NCI-H2029 (cell line): ENCODE data around the gene C3.
"Not testable (repeated sequence)": the region's sequence is repeated elsewhere in the genome, so short reads cannot be mapped to it uniquely, and the experiment has no call there.

Experiments
- DNase-seq: peaks from one replicate; lab custom pipeline; 2025; lab: John Stamatoyannopoulos, UW

C3 gene

DNA sequence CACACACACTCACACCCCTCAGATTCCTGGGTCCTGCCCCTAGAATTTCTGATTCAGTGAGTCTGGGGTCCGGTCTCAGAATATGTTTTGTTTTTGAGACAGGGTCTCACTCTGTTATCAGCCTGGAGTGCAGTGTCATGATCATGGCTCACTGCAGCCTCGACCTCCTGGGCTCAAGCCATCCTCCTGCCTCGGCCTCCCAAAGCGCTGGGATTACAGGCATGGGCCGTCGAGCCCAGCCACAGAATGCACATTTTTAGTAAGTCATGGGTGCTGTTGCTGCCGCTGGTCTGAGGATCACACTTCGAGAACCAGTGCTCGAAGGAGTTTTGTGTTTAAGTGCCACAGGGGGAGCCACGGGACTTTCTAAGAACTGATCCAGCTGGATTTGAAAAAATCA lies 28.4 kb downstream of the C3 start:
- DNase-seq, result no peak

DNA sequence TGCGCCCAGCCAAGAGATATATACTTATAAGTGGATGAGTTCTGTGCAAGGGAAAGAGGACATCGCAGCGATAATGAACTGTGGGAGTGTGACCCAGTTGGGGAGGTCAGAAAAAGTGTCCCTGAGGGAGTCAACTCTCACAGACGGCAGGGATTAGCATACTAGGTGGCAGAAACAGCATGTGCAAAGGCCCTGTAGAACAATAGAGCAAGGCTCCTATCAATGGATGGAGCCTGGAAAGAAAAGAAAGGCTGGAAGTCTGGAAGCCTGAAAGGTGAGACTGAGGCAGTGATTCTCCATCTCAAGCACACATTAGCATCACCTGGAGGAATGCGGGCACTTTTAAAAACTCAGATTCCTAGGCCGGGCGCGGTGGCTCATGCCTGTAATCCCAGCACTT lies 29.1 kb downstream of the C3 start:
- DNase-seq, result no peak

DNA sequence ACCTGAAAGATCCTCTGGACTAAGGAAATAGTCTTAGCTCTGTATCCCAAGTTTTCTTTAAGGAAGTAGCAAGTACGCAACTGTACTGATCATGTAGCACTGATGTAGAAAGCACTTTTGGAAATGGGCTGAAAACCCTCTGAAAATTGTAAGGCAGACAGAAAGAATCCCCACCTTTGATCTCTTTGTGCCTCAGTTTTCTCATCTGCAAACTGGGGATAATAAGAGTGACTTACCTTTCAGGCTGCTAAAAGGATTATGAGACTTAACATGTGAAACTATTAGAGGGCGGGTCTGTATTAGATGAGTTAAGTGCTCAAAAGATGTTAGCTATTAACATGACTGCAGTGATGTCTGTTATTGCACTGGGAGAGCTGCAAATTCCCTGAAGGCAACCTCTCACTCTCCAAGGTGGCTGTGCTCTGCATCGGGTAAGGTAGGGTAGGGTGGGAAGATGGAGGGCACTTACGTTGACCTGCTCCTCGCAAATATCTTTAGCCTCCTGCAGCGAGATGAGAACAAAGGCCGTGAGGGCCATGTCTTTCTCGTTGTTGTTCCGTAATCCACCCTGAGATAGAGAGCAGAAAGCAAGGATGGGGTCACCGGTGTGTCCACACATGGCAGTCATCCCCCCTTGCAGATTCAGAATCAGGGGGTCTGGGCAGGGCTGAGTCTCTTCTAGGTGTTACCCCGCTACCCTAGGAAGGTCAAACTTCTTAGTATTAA lies 30.1 kb downstream of the C3 start:
- no peak for DNase-seq

DNA sequence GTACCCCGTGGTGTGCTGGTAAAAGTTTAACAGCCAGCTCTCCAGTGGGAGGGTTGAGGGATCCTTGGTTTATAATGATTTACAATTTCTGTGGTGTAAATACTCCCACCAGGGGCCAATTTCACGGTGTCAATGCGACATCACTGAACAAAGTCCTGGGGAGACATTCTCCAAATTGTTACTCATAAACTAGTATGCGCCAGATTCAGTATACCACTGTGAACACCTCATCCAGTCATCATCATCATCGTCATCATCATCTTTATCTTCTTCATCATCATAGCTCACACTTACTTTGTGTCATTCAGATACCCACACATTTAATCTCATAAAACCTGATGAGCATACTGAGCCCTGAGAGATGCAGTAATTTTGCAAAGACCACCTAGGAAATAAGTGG lies 33.3 kb downstream of the C3 start:
- no peak for DNase-seq

DNA sequence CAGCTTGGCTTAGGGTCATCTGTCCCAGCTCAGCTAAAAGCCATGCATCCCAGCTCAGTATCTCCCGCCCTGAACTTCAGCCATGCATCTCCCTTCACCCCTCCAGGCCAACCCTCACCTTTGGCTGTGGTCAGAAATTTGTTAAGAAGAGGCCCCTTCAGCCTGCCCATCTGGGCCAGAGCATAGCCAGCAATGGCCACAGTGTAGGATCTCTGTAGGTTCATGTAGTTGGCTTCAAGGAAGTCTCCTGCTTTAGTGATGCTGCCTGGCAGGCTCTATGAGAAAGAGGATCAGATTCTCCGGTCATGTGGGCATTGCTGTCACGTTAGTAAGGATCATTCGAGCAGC lies 33.8 kb downstream of the C3 start:
- no peak for DNase-seq

DNA sequence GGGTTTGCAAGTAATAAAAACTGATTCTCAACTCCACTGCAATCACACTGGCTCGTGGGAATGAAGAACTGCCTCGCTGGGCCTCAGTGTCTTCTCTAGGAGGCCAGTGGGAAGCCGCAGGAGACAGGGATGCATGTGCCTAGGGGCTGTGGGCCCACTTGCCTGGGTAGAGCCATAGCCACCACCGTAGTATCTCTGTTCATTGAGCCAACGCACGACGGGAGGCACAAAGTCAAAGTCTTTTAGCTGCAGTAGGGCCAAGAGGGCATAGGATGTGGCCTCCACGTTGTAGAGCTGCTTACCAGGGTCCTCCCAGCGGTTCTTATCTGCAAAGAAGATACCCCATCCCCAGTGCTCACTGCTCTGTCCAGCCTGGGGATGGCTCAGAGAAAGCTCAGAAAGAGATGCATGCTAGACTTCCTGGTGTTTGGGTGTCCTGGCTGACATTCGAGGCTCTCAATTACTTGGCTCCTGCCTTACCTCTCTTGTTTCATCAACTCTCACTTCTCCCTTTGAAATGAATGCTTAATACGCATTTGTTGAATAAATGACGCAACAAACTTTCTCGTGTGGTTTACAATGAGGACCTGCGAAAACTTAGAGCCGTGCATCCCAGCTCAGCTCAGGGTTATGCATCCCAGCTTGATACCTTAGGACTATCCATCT lies 34.4 kb downstream of the C3 start:
- DNase-seq, result no peak

DNA sequence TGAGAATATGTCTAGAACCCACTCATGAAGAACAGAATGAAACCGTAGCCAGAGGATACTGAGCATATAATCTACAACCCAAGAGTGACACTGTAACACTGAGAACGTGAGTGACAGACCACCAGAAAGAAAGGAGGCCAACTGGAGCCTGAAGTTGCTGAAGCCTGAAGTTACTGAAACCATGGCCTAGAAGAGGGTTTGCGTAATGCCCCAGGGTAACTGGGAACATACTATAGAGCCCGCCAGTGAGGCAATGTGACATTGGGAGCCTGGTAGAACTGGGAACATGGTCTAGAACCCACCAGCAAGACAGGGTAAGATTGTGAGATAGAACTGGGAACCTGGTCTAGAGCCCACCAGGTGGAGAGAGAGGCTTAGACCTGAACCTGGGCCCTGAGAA lies 35.0 kb downstream of the C3 start:
- DNase-seq, result no peak

DNA sequence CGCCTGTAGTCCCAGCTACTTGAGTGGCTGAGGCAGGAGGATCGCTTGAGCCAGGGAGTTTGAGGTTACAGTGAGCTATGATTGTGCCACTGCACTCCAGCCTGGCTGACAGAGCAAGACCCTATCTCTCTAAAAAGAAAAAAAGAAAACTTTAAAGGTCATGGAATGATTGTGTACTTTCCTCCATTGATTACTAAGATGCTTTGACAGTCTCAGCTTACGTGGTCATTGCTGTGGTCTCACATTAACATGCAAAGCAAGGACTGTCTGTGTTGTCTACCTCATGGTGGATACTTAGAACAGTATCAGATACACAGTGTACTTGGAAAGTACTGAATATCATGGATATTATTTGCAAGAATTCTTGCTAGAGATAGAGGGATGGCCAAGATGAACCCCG lies 36.5 kb downstream of the C3 start:
- DNase-seq, result no peak

DNA sequence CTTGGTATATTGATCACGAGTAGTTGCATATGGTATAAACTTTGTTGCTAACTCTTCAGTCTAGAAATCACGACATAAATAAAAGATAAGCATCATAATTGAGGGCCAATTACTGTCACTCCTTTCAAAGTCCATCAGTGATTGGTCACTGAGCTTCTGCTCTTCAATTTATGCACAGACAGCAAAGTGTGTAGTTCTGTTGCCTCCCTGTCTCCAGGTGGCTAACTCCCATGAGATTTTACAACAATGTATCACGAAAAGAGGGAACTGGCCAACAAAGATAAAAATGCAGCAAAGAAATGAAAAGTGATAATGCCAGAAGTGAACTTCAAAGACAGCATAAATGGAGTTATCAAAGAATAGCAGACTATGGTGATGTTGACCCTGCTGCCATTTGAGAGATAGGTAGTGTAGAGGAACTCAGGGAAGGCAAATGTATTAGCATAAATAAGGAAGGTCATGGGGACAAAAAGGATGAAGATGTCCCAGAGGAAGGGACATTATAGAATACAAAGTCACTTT lies 37.8 kb downstream of the C3 start:
- DNase-seq, result no peak

DNA sequence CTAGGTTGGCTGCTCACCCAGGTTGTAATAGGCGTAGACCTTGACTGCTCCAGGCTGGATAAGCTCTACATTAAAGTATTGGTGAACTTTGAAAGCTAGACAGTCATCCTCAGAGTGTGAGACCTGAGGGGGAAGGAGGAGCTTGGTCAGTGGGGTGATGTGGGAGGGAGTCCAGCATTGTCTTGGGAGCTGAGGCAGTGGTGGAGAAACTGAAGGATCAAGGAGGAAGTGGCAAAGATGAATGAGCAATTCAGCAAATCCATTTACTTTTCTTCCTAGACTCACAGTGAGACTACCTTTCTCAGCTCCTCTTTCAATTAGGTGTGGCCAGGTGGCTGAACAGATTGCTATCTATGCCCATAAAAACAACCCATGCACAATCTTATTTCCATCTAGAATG lies 40.3 kb downstream of the C3 start:
- no peak for DNase-seq

DNA sequence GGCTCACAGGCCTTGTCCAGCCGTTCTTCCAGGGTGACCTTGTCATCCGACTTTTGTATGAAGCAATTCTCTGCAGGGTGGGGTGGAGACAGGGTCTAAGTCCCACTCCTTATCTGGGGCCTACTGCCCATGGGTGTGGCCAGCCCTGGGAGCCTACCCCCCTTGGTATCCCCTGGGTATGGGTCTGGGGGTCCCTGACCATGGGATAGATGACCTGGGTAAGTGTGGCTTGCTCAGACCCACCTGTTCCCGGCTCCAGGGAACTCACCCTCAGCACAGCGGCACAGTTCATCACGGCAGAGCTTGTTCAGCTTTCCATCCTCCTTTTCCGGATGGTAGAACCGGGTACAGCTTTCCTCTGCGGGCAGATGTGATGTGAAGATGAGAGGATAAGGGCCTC lies 41.3 kb downstream of the C3 start:
- DNase-seq, result no peak

DNA sequence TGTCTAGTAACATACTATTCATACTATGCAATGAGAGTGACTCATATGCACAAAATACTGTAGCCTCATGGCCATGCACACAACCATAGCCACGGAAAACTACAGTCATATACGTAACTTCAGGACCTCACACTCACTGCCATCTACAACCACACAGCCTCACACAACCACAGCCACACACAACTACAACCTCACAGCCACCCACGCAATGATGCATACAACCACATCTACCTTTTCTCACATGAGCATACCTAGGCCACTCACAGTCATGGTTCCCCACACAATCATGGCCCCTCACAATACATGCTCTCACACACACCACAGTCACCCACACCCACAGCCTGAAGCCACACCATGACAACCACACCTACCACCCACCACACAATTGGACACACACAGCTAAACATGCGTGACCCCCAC lies 41.8 kb downstream of the C3 start:
- no peak for DNase-seq

DNA sequence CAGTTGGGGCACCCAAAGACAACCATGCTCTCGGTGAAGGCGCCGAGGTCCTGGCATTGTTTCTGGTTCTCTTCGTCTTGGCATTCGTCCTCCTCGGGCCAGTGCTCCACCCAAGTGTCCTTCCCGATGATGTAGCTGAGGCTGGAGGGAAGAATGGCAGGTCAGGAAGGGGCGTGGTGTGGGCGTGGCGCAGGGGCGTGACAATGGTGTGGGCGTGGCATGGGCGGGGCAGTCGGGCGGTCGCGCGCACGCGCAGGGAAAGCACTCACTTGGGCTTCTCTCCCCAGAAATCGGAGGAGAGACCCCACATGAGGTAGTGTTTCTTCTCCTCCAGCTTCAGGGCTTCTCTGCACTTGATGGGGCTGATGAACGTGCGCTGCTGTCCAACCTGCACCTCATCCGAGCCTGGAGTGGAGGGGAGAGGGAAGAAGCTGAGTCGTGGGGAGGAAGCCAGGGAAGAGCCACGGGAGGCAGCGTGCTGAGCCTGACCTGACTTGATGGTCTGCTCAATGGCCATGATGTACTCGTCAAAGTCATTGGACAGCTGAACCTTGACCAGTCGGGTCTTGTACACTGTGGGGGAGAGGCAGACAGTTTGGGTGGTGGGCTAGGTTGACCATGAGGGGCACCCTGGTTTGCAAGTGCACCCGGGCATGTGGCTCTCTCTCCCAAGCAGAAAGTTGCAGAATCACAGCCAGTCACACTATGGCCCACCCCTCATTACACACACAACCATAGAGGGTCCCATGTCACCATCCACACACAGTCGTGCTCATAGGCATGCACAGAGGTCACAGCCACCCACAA lies 42.4 kb downstream of the C3 start:
- no peak for DNase-seq

DNA sequence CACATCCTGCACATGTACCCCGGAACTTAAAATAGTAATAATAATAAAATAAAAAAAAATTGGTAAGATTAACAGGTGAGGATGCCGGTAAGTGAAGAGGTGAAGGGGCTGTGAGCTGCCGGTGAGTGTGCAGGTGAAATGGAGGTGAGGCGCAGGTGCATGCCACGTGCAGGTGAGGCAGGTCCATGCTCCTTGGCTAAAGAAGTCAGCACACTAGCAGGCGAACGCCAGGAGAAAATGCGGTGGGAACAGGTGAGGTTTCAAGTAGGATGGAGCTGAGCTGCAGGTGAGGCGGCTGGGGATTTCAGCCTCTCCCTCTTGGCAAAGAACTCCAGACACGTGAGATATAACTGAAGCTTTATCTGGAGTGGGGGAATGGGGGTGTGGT lies 43.0 kb downstream of the C3 start:
- no peak for DNase-seq

DNA sequence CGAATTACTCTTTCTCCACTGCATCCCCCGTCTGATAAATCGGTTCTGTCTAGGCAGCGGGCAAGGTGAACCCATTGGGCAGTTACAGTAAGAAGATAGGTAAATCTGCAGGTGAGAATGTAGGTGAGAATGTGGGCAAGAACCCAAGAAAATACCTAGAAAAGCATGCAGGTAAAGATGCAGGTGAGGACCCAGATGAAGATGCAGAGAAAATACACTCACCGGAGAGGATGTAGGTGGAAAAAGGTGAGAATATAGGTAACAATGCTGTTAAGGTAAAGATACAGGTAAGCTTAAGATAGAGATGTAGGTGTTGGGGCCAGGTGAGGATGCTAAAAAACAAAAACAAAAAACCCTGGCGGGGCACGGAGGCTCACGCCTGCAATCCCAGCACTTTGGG lies 44.2 kb downstream of the C3 start:
- no peak for DNase-seq

DNA sequence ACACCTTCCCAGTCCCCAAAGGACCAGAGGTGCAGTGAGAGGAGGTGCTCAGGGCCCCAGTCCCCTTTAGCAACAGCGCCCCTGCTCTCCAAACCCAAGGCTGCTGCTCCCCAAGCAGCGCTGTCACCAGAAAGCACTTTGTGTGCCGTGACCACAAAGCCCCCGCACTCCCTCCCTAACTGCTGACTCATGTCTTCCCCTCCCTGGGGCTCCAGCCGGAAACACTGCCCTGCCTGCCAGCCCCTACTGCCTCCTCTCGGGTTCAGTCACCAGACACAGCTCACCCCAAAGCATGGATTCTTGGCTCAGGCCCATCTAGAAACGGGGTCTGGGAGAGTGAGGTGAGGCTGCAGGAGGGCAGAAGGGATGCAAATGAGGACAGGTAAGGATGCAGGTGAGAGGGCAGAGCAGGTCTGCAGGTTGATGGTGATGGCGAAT lies 45.6 kb downstream of the C3 start:
- no peak for DNase-seq

DNA sequence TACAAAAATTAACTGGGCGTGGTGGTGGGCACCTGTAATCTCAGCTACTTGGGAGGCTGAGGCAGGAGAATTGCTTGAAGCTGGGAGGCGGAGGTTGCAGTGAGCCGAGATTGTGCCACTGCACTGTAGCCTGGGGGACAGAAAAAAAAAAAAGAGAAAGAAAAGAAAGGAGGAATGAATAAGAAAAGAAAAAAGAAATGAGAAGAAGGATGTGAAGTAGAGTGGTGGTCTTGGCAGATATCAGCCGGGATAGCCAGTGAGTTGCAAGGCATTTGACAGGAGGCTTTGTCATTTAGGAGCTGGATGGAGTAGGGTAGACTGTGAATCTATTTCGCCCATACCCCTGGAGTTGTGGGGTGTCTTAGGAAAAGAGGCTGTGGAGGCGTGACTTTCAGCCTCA lies 46.0 kb downstream of the C3 start:
- not testable (repeated sequence) for DNase-seq

DNA sequence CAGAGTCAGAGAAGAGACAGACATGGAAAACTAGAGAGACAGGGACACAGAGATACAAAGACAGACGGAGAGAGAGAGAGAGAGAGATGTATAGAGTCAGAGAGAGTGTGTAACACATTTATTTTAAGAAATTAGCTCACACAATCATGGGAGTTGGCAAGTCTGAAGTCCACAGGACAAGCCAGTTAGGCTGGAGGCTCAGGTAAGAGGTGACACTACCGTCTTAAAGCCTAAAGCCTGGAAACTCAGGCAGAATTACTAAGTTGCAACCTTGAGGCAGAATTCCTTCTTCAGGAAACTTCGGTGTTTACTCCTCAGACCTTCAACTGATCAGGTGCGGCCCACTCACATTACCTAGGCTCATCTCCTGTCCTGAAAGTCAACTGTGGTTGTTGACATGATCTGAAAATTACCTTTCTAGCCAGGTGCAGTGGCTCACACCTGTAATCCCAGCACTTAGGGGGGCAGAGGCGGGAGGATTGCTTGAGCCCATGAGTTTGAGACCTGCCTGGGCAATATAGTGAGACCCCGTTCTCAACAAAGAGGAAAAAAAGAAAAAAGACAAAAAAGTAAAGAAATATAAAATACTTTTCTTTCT lies 47.7 kb downstream of the C3 start:
- DNase-seq, result no peak

DNA sequence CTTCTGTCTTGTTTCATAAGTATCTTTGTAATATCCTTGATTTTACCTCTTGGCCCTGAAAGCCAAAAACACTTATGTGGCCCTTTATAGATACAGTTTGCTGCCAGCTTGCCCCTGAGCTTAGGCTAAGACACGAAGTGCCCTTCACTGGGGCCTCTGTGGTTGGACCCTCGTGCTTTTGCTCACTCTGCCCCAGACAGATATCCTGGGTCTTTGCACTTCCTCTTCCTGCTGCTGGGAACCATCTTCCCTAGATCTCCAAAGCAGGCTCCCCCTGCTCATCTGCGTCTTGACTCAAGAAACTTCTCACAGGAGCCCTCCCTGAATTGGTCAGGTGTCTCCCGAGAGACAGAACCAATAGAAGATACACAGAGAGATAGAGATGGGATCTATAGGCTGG lies 48.5 kb downstream of the C3 start:
- no peak for DNase-seq

DNA sequence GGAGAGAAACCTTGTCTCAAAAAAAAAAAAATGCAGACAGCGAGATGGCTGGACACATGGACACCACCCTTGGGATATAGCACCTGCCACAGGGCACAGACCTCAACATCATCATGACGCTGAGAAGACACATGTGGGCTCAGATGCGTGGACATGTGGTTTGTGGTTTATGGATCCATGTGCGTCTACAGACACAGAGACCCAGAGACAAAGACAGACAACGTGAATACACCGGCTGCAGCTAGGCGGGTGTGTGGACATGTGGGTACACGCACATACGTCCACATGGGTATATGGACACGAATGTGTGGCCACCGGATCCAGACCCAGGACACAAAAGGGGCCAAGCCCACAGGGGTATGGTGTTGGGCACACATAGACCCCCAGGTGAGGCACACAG lies 51.8 kb downstream of the C3 start:
- DNase-seq, result no peak

DNA sequence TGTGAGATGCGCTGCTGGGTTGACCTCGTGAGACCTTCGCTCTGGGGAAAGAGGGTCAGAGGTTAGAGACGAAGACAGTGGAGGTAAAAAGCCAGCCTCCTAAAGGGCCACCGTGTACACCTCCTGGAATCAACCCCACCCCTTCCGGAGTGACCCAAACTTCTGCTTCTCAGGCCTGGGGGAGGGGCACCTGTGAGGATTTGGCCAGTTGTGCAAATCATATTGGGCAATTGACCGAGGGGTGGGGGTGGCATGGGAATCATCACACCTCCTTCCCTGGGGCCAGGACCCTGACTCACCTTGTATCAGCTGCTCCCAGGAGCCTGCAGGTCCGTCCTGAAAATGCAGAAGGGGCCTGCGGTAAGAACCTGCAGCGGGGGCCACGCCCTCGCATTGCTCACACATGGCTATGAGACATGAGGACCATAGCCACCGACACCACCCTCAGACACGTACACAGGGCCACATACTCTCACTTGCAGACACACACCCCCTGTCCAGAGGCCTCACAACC lies 53.3 kb downstream of the C3 start:
- no peak for DNase-seq

DNA sequence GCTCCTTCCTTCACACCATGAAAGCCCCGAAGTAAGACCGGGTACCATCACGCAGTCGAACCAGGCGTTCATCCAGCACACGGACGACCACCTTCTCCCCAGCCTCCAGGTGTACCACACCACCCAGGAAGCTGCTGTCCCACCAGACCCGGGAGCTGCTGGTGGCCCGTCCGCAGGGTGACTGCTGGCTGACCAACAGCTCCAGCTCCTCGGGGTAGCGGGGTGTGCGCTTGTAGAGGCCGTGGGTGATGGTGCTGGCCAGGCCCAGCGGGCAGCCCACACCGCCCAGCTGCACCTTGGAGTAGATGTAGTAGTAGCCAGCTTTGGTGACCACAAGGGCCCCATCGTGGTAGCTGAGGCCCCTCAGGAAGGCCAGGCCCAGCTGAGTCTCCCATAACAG lies 55.5 kb downstream of the C3 start:
- DNase-seq, result no peak
